ENCODE data around the gene RIN1. TPM values are rescaled to one million over a fixed set of nuclear protein-coding genes. Genes with fewer than 3 reads are reported as not detected.
A peak's percentile ranks its signal among the peaks of the same experiment; 100 is the strongest.

The RIN1 gene
- total and polyA plus RNA-seq, 2 of the 13 experiments (the other 11 are each of a cell fraction or from before 2014, with no cell fraction given), result 2.4 to 4.1 TPM

DNA sequence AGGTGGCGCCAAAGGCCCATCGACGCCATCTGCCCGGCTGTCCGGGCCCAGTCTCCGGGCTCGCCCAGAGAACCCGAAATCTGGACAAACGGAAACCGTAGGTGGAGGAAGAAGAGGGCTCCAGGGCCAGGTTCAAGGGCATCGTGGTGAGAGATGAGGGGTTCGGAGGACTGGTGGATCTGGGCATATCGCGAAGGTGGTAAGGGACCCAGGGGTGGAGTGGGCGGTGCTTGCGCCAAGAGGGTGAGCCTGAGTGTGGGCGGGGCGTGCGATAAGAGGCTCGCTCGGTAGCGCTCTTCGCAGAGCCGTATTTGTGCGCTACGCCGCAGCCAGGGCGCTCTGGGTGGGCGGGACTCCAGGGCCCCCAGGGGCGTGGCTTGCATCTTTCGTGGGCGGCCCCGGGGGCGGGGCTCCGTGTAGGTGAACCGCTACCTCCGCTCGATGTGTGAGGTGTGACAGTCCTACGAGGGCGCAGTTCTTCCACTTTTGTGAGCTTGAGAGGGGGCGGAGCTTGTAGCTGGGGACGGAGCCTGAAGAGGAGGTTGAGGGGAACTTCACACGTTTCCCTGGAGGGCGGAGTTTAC, 24.2 kb downstream of the RIN1 start (continued):
- TF ChIP-seq, protein P1, sequence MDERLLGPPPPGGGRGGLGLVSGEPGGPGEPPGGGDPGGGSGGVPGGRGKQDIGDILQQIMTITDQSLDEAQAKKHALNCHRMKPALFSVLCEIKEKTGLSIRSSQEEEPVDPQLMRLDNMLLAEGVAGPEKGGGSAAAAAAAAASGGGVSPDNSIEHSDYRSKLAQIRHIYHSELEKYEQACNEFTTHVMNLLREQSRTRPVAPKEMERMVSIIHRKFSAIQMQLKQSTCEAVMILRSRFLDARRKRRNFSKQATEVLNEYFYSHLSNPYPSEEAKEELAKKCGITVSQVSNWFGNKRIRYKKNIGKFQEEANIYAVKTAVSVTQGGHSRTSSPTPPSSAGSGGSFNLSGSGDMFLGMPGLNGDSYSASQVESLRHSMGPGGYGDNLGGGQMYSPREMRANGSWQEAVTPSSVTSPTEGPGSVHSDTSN (CRISPR knock-in tag; IDR thresholded peaks at IDR 0.05), result no peak
- TF ChIP-seq ZNF501 (CRISPR knock-in tag; IDR thresholded peaks at IDR 0.05) (peak; percentile 97), ZBTB2 (CRISPR knock-in tag; IDR thresholded peaks at IDR 0.05; ENCODE audit: low read depth) (no peak), ZNF550 (CRISPR knock-in tag; IDR thresholded peaks at IDR 0.05; ENCODE audit: borderline replicate concordance) (peak; percentile 63; the same call in 1 of the 2 replicates), BORCS8-MEF2B (CRISPR knock-in tag; IDR thresholded peaks at IDR 0.05) (peak; percentile 24; the same call in 1 of the 2 replicates), ZBTB3 (CRISPR knock-in tag; IDR thresholded peaks at IDR 0.05; ENCODE audit: borderline replicate concordance, low read depth) (no peak; the same call in 1 of the 2 replicates), SNAI1 (CRISPR knock-in tag; IDR thresholded peaks at IDR 0.05; ENCODE audit: borderline replicate concordance) (no peak; the same call in 1 of the 2 replicates), MTF1 (CRISPR knock-in tag; IDR thresholded peaks at IDR 0.05) (no peak), ZKSCAN5 (CRISPR knock-in tag; IDR thresholded peaks at IDR 0.05) (no peak), SMYD3 (CRISPR knock-in tag; IDR thresholded peaks at IDR 0.05) (no peak), MAF1 (CRISPR knock-in tag; IDR thresholded peaks at IDR 0.05; ENCODE audit: borderline replicate concordance) (0 out of 2 replicates have a peak, but pooled peaks have one; percentile 28), ZNF513 (CRISPR knock-in tag; conservative IDR thresholded peaks at IDR 0.05) (no peak), NR0B2 (CRISPR knock-in tag; IDR thresholded peaks at IDR 0.05) (no peak), CBX2 (IDR thresholded peaks at IDR 0.05; ENCODE audit: low read depth, low read length) (no peak), CBX2 (CRISPR knock-in tag; IDR thresholded peaks at IDR 0.05; ENCODE audit: low read depth) (0 out of 2 replicates have a peak, but pooled peaks have one; percentile 0), ZNF772 (CRISPR knock-in tag; IDR thresholded peaks at IDR 0.05) (0 out of 2 replicates have a peak, but pooled peaks have one; percentile 23), SNAPC5 (CRISPR knock-in tag; IDR thresholded peaks at IDR 0.05; ENCODE audit: borderline replicate concordance) (no peak)
- TF ChIP-seq, protein P2, sequence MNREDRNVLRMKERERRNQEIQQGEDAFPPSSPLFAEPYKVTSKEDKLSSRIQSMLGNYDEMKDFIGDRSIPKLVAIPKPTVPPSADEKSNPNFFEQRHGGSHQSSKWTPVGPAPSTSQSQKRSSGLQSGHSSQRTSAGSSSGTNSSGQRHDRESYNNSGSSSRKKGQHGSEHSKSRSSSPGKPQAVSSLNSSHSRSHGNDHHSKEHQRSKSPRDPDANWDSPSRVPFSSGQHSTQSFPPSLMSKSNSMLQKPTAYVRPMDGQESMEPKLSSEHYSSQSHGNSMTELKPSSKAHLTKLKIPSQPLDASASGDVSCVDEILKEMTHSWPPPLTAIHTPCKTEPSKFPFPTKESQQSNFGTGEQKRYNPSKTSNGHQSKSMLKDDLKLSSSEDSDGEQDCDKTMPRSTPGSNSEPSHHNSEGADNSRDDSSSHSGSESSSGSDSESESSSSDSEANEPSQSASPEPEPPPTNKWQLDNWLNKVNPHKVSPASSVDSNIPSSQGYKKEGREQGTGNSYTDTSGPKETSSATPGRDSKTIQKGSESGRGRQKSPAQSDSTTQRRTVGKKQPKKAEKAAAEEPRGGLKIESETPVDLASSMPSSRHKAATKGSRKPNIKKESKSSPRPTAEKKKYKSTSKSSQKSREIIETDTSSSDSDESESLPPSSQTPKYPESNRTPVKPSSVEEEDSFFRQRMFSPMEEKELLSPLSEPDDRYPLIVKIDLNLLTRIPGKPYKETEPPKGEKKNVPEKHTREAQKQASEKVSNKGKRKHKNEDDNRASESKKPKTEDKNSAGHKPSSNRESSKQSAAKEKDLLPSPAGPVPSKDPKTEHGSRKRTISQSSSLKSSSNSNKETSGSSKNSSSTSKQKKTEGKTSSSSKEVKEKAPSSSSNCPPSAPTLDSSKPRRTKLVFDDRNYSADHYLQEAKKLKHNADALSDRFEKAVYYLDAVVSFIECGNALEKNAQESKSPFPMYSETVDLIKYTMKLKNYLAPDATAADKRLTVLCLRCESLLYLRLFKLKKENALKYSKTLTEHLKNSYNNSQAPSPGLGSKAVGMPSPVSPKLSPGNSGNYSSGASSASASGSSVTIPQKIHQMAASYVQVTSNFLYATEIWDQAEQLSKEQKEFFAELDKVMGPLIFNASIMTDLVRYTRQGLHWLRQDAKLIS (CRISPR knock-in tag; IDR thresholded peaks at IDR 0.05), result 0 out of 2 replicates have a peak, but pooled peaks have one; percentile 23

Data from HepG2 (cell line).